Measurements from ENCODE around the gene PLPP3.

DNA sequence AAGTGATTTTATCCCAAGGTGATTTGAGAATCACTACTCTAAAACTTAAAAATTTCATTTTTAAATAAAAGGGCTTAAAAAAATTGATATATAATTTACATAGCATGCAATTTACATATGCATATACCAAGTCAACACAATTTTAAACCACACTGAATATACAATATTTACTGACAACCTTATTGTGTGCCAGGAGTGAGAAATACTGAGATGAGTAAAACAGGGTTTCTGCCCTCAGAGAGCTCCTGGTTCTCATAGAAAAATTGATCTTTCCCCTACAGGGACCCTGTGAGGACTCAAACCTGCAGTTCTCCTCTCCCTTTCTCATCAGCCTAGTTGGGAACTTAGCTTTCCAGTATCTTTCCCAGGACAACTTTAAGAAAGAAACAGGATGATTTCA is 27.0 kb downstream of the PLPP3 start:
- TF ChIP-seq ZNF274 (IDR thresholded peaks at IDR 0.05; ENCODE audit: low read depth, low read length) (no peak), YY1 (IDR thresholded peaks at IDR 0.05; ENCODE audit: insufficient read depth, insufficient read length) (no peak)

Data from NT2/D1 (cell line).